Stomach (tissue), 4 donors: ENCODE results near the gene ACAD10.

Experiments
- EP300 ChIP-seq: sonication (generic); formaldehyde crosslinking; IDR thresholded peaks from one replicate; pipeline ENCODE4 v1.6.1; 2017; ENCODE audit warnings: antibody characterized with exemption
- POLR2A ChIP-seq, 4 donors: fragments of 450-650 bp; IDR thresholded peaks; one replicate each; pipeline ENCODE4 v1.6.1; 2016; ENCODE audit warnings: antibody characterized with exemption in 4 of 4, control low read depth in 2 of 4, mild to moderate bottlenecking in 1 of 4, moderate library complexity in 1 of 4
- TF ChIP-seq, protein P1 (sequence below), 7 experiments: fragments of 450-650 bp in 4 of 7; fragments of 200-600 bp in 3 of 7; sonication (generic) in 3 of 7; IDR thresholded peaks; one replicate each; pipeline ENCODE4 v1.5.1; 2016 to 2019; ENCODE audit warnings: antibody characterized with exemption in 7 of 7, control low read depth in 2 of 7, mild to moderate bottlenecking in 1 of 7

GRCh38 chr12:111699962-111700361 is 14.1 kb downstream of the ACAD10 start:
- no peak for TF ChIP-seq POLR2A (IDR thresholded peaks at IDR 0.05)
- TF ChIP-seq, protein P1, sequence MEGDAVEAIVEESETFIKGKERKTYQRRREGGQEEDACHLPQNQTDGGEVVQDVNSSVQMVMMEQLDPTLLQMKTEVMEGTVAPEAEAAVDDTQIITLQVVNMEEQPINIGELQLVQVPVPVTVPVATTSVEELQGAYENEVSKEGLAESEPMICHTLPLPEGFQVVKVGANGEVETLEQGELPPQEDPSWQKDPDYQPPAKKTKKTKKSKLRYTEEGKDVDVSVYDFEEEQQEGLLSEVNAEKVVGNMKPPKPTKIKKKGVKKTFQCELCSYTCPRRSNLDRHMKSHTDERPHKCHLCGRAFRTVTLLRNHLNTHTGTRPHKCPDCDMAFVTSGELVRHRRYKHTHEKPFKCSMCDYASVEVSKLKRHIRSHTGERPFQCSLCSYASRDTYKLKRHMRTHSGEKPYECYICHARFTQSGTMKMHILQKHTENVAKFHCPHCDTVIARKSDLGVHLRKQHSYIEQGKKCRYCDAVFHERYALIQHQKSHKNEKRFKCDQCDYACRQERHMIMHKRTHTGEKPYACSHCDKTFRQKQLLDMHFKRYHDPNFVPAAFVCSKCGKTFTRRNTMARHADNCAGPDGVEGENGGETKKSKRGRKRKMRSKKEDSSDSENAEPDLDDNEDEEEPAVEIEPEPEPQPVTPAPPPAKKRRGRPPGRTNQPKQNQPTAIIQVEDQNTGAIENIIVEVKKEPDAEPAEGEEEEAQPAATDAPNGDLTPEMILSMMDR (IDR thresholded peaks at IDR 0.05), result no peak
- TF ChIP-seq EP300, result no peak
